ENCODE data around the gene TLX3.
"Not testable (repeated sequence)": the region's sequence is repeated elsewhere in the genome, so short reads cannot be mapped to it uniquely, and the experiment has no call there.

The TLX3 gene

GRCh38 chr5:171308453-171309275, at the start of gene TLX3:
Gene TLX3 (plus strand): TSS chr5:171309248. CDS start chr5:171309366, 118 bp downstream.
- no peak for DNase-seq

GRCh38 chr5:171261361-171261760, 47.7 kb upstream of the TLX3 start:
- no peak for DNase-seq

GRCh38 chr5:171261904-171262303, 47.1 kb upstream of the TLX3 start:
- DNase-seq: no peak

GRCh38 chr5:171263181-171263580, 45.9 kb upstream of the TLX3 start:
- DNase-seq: no peak

- DNase-seq: no peak
Measured at GRCh38 chr5:171264843-171265242, 44.2 kb upstream of the TLX3 start.

GRCh38 chr5:171268700-171269620, 40.1 kb upstream of the TLX3 start:
- DNase-seq: no peak

GRCh38 chr5:171269717-171270116, 39.3 kb upstream of the TLX3 start:
- no peak for DNase-seq

GRCh38 chr5:171270136-171270535, 38.9 kb upstream of the TLX3 start:
- DNase-seq: no peak

- DNase-seq: no peak
Measured at GRCh38 chr5:171271798-171272197, 37.2 kb upstream of the TLX3 start.

GRCh38 chr5:171272996-171273970, 35.8 kb upstream of the TLX3 start:
- peak; percentile 16 for DNase-seq

GRCh38 chr5:171275841-171276544, 33.1 kb upstream of the TLX3 start:
- DNase-seq: no peak

DNA sequence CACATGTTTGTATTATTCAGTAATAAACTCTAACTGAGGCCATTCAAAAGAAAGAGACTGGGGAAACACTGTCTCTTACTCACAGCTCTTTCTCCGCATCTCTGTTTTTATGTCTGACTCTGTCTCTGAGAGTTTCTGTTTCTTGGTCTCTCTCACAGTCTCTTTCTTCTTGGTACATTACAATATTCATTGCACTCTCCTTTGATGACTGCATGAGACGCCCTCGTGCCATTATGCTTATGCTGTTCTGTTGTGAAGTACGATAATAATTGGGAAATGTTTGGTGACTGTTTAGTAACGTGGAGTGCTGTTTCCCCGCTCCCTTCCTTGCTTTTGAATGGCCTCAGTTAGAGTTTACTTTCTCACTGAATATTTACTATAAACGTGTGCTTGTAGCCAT, 25.3 kb upstream of the TLX3 start:
- no peak for DNase-seq

- DNase-seq: no peak
Measured at GRCh38 chr5:171285465-171285864, 23.6 kb upstream of the TLX3 start.

DNA sequence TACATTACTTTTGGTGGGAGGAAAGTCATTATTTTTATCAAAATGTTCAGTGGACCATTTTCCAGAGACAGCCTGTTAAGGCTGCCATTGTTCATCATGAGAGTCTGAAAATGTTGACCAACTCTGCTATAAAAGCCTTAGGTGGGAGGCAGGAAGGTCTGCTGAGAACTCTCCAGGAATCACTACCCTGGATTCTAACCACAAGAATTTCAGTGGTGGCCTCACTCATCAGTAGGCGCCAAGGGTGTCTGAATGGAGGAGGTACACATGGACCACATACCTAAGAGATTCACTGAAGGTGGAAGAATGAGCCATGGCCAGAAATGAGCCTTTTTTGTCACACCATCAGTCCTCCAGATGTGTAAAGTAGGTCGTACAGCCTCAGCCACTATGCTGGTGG, 21.0 kb upstream of the TLX3 start:
- no peak for DNase-seq

- DNase-seq: no peak
Measured at GRCh38 chr5:171291371-171291770, 17.7 kb upstream of the TLX3 start.

DNA sequence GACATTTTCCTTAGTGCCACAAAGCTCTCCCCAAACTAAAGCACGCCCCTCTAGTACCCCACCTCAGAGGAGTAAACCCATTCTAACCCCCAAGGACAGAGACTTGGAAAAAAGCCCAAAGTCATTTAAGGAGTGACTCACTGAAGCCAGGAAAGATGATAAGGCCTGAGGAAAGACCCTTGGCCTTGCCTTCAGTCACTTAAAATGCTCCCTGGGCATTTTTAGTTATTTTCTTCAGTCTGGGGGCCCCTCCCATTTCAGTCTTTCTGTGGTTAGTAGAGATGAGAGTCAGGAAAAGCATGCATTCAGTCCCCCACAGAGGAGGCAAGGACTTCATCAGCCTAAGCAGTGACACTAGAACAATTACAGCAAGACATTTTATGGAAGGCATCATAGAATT, 13.7 kb upstream of the TLX3 start:
- no peak for DNase-seq

DNA sequence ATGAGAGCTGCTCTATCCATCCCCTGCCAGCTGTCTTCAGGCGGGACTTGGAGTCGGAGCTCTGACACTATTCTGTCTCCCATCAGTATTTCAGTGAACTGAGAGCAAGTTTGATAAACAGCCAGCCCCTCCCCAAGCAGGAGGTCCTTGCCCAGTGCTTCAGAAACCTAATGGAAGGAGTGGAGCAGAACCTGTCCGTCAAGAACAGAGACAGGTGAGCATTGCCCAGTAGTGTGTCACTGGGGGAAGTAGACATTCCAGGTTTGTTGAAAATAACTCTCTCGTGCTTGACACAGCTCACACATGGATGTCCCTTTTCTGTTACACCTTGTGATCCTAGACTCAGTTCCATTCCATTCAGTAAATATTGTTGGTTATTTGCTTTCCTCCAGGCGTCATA, 13.2 kb upstream of the TLX3 start:
- no peak for DNase-seq

DNA sequence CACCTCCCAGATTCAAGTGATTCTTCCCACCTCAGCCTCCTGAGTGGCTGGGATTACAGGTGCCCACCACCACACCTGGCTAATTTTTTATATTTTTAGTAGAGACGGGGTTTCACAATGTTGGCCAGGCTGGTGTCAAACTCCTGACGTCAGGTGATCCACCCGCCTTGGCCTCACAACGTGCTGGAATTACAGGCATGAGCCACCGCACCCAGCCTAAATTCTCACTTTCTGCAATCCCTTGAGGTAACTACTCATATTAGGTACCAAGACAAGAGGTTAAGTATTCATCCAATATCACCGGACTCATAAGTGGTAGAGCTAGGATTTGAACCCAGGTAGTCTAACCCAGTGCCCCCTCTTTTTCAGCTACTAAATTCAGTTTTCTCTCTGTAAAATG, 11.1 kb upstream of the TLX3 start:
- DNase-seq: not testable (repeated sequence)

DNA sequence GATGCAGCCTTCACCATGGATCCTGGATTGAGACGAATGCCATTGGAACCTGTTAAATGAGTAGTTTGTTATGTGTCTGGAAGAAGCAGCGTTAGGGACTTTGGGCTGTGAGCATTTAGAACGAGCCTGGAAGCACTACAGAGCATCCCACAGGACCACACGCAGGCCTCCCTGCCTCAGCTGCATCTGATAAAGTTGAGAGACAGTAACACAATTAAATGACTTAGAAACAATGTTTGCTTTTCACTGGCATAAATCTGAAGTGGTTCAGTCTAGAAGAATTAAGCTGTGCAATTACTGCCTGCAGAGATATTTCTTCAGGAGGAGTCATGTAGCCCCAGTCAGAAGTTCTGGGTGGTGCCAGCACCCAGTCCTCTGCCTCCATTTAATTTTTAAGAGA, 9.8 kb upstream of the TLX3 start:
- DNase-seq: no peak

DNA sequence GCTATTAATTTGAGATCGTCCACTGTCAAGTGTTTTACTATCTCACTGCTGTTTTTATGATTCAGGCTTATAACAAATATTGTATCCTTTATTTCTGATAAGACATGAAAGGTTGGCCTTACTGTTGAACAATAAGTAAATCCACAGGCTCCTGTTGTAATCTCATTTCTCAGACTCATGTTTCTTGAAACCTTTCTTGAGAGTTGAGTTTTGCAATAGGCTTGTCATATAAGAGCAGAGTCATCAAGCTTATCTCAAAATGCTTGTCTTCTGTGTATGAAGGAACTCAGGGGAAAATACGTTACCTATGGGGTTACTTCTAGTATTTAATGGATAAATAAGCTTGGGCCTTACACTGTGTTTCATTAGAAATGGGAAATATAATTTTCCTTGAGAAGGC, 9.2 kb upstream of the TLX3 start:
- no peak for DNase-seq

GRCh38 chr5:171300358-171300757, 8.7 kb upstream of the TLX3 start:
- DNase-seq: no peak

- no peak for DNase-seq
Measured at GRCh38 chr5:171306166-171306565, 2.9 kb upstream of the TLX3 start.
